Stimulated activated naive CD4-positive, alpha-beta T cell treated with Interleukin-2 at 50 U/mL for 16 hours (primary cell): ENCODE measurements around the gene CDH22.

Experiments used
- DNase-seq: peaks from one replicate; lab custom pipeline; 2025; lab: John Stamatoyannopoulos, UW

Gene CDH22

DNA sequence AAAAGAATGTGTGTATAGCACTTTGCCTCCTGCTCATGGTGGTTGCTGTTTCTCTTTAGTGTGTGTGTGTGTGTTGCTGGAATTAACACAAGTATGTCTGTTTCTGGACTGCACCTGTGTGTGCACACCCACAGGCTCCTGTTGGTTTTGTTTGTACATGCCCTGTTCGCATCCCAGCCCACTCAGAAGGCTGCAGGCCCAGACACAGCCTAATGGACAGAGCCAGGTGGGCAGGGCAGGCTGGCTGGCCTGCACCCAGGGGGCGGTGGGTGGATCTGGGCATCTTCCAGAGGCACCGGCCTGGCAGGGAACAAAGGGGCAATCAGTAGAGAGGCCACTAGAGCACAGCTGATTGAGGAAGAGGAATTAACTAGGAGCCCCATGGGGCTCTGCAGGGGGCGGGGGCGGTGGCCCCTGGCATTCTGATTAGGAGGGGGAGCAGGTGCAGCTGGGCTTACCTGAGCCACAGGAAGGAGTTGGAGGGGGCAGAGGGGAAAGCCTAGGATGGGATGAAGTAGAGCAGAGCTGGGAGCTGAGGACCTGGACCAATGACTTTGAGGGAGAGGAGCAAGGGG is 168.3 kb downstream of the CDH22 start:
- DNase-seq, result no peak

DNA sequence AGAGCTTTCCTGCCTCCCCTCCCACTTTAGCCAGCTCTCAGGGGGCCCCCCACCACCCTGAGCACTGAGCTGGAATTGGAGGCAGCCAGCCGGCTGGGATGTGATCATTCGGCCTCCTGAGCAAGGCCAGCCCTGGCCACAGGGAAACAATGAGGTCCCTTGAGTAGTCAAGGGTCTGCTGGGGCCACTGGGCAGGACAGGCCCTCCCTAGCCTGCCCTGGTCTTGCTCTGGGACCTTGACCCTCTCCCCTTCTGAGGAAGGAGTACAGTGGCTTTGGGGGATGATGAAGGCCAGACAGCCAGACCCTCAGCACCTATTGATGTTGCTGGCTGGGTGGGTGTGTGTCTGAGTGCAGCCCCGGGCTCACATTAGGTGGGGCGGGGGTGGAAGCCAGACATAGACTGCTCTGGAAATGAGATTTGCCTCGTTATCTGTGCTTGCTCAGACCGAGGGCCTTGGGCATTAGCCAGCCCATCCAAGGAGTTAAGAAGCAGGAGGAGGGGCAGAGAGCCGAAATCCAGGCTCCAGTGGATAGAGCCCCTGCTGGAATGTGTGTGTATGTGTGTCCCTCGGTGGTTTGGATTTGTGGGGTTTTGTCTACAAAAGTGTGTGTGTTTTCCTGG is 168.9 kb downstream of the CDH22 start:
- no peak for DNase-seq

- DNase-seq, result no peak
These were observed 170.5 kb downstream of the CDH22 start for GRCh38 chr20:46137816-46138215.

DNA sequence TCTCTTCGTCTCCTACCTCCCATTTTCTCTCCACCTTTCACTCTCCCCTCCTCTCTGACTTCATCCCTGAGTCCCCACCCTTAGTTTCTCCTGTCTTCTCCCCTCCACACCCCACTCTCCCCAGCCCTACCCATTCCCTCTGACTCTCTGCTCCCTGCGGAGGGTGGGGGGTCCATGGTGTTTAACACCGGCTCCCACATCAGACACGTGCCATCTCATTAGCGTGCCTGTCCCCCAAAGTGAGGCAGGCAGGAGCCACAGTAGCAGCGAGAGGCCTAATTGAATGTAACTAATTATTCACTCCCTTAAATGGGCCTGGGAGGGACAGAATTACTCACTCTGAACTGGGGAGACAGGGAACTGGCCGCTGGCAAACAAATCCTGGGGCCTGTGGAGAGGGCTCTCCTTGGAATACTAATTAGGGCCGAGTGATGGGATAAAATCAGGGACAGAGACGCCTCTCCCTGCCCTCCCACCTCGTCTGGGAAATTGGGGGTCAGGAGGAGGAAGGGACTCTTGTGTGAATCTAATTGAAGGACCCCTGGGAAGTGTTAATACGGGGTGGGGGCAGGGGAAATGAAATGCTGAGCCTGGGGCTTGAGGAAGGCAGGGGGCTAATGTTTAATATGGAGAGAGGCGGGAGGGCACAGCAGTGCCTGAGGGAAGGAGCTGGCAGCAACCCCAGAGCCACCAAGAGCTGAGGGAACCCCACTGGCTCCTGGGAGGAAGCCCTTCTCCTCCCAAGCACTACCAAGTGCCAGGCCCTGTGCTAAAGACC is 172.3 kb downstream of the CDH22 start:
- no peak for DNase-seq

- DNase-seq, result no peak
These were observed 173.6 kb downstream of the CDH22 start for GRCh38 chr20:46134716-46135115.

DNA sequence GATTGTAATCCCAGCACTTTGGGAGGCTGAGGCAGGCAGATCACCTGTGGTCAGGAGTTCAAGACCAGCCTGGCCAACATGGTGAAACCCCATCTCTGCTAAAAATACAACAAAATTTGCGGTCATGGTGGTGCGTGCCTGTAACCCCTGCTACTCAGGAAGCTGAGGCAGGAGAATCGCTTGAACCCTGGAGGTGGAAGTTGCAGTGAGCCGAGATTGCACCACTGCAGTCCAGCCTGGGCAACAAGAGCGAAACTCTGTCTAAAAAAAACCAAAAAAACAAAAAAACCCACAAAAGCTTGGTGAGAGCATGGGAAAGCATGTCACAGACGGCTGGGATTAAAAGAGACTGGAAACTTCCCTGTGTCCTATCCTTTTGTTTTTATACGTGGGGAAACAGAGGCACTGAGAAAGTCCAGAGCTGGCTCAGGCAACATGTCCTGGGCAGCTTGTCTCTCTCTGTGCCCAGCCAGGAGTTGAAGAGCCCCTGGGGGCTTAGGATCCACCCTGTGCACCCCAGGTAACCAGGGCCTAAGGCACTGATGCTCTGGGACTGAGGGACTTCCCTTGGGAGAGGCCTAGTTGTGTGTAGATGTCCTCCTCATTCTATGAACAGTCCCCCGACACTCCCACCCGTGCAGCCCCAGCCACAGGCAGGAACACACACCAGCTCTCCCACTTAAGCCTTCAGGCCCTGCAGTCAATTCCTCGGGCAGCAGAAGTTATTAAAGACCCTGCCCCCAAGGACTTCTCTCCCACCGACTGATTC is 174.2 kb downstream of the CDH22 start:
- DNase-seq, result no peak

DNA sequence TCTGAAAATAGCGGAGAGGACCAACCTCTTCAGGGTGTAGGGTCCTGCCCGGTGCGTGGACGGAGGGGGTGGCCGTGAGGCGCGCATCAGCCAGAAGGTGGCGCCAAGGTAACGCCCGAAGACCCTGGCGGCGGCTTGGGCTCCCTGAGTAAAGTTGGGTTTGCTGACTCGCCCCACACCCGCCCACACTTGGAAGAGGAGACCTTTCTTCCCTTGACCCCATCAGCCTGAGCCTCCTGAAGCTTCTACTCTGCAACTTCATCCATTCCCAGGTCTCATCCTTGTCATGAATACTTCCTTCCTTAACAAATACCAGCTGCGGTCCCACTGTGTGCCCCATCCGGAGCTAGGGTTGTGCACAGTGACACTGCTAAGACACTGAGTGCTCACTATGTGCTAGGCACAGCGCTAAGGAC is 175.6 kb downstream of the CDH22 start:
- peak; percentile 30 for DNase-seq

GRCh38 chr20:46131396-46131795 is 176.9 kb downstream of the CDH22 start:
- DNase-seq, result no peak

- DNase-seq, result no peak
These were observed 177.8 kb downstream of the CDH22 start for GRCh38 chr20:46130534-46130933.

GRCh38 chr20:46129955-46130481 is 178.3 kb downstream of the CDH22 start:
- DNase-seq, result no peak

- no peak for DNase-seq
These were observed 179.8 kb downstream of the CDH22 start for GRCh38 chr20:46128310-46129151.

GRCh38 chr20:46127396-46128010 is 180.8 kb downstream of the CDH22 start:
- DNase-seq, result no peak

- DNase-seq, result no peak
These were observed 181.8 kb downstream of the CDH22 start for GRCh38 chr20:46126440-46127056.
